GM23248 (cell line): ENCODE data around the gene CCDC171. TPM values are rescaled to one million over a fixed set of nuclear protein-coding genes. Genes with fewer than 3 reads are reported as not detected.

Experiments
- DNase-seq: peaks from one replicate; pipeline ENCODE4 v3.0.0-alpha.2; 2015
- H2AFZ ChIP-seq: fragments of 200-600 bp; sonication (generic); 2 replicates; pipeline ENCODE4 v1.6.1; 2016; ENCODE audit warnings: antibody characterized with exemption
- H3F3A ChIP-seq: fragments of 200-600 bp; sonication (generic); 2 replicates; pipeline ENCODE4 v1.6.1; 2016; ENCODE audit warnings: mild to moderate bottlenecking, antibody characterized with exemption, mixed run types; ENCODE audit not compliant: insufficient read depth
- H3K27ac ChIP-seq: fragments of 200-600 bp; sonication (generic); 2 replicates; pipeline ENCODE4 v1.5.1; 2016; ENCODE audit warnings: mild to moderate bottlenecking
- H3K27me3 ChIP-seq: fragments of 200-600 bp; sonication (generic); replicated peaks from 2 replicates; pipeline ENCODE4 v1.6.1; 2016; ENCODE audit warnings: mild to moderate bottlenecking; ENCODE audit not compliant: insufficient read depth
- H3K36me3 ChIP-seq: fragments of 200-600 bp; sonication (generic); 2 replicates; pipeline ENCODE4 v1.6.1; 2016; ENCODE audit warnings: low read depth, mild to moderate bottlenecking
- H3K4me1 ChIP-seq: fragments of 200-600 bp; sonication (generic); 2 replicates; pipeline ENCODE4 v1.6.1; 2016; ENCODE audit warnings: mild to moderate bottlenecking; ENCODE audit not compliant: insufficient read depth
- H3K4me2 ChIP-seq: fragments of 200-600 bp; sonication (generic); one replicate; pipeline ENCODE4 v1.6.1; 2016; ENCODE audit warnings: mild to moderate bottlenecking; ENCODE audit not compliant: unreplicated experiment
- H3K4me3 ChIP-seq: fragments of 200-600 bp; sonication (generic); 2 replicates; pipeline ENCODE4 v1.5.1; 2016; ENCODE audit warnings: mild to moderate bottlenecking
- H3K79me2 ChIP-seq: fragments of 200-600 bp; sonication (generic); 2 replicates; pipeline ENCODE4 v1.6.1; 2016; ENCODE audit warnings: mild to moderate bottlenecking; ENCODE audit not compliant: insufficient read depth
- H3K9ac ChIP-seq: fragments of 200-600 bp; sonication (generic); 2 replicates; pipeline ENCODE4 v1.6.1; 2016; ENCODE audit warnings: mild to moderate bottlenecking
- H3K9me2 ChIP-seq: fragments of 200-600 bp; sonication (generic); 2 replicates; pipeline ENCODE4 v1.6.1; 2016; ENCODE audit warnings: mixed run types, mild to moderate bottlenecking, moderate library complexity; ENCODE audit not compliant: insufficient read depth
- H3K9me3 ChIP-seq: fragments of 200-600 bp; sonication (generic); one replicate; pipeline ENCODE4 v1.6.1; 2017; ENCODE audit warnings: low read depth
- H4K20me1 ChIP-seq: fragments of 200-600 bp; sonication (generic); 2 replicates; pipeline ENCODE4 v1.6.0; 2016; ENCODE audit not compliant: insufficient read depth
- EZH2 ChIP-seq: fragments of 200-600 bp; sonication (generic); IDR thresholded peaks from 2 replicates; pipeline ENCODE4 v1.6.1; 2018; ENCODE audit warnings: antibody characterized with exemption, mild to moderate bottlenecking; ENCODE audit not compliant: insufficient read depth, poor library complexity, severe bottlenecking
- EZH2phosphoT487 ChIP-seq: fragments of 200-600 bp; sonication (generic); IDR thresholded peaks from 2 replicates; pipeline ENCODE4 v1.6.1; 2018; ENCODE audit warnings: antibody characterized with exemption, moderate library complexity, mild to moderate bottlenecking, low read depth; ENCODE audit not compliant: insufficient read depth
- WGBS, 2 experiments: methylation state at CpG; one replicate each; pipeline ENCODE4 v1.1.6; 2015 to 2017; ENCODE audit warnings: low lambda C conversion rate in 2 of 2, low coverage in 1 of 2; ENCODE audit errors: missing lambda C conversion rate in 2 of 2; 5-methylcytosine and 5-hydroxymethylcytosine counted together
- in situ Hi-C: fragments of 300-500 bp; cut with MboI; formaldehyde crosslinking; loops from 2 replicates; pipeline ENCODE4 v1.15.0; 2020
- polyA plus RNA-seq: library from polyadenylated mRNA; unstranded; fragments of >200 nt; fragmentation: Nextera tagmentation; extraction: Ambion mirVana; gene quantifications from 2 replicates; pipeline ENCODE4 v1.2.1, GENCODE V29; 2016
- total RNA-seq: library from RNA; depleted of rRNA; stranded (reverse); fragments of >200 nt; shearing (Covaris generic); gene quantifications from 2 replicates; pipeline ENCODE4 v1.2.3, GENCODE V29; 2014

Gene CCDC171
- total and polyA plus RNA-seq, 2 experiments from 2014 or later = 0.99 to 3.5 TPM

DNA sequence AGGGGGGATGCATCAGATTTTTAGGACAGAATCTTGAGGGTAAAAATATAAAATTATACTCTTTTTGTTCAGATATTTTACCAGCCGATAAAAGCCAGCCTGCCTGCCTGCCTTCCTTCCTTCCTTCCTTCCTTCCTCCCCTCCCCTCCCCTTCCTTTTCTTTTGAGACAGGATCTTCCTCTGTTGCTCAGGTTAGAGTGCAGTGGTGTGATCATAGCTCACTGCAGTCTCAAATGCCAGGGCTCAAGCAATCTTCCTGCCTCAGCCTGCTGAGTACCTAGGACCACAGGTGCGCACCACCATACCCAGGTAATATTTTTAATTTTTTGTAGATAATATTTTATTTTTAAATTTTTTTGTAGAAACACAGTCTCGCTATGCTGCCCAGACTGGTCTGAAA, 330.0 kb downstream of the CCDC171 start:
- Histone ChIP-seq H3K4me3 (no peak overlapping the region), H3K9ac (no peak overlapping the region), H3K9me2 (peaks cover 5% of the 10 kb centered on the region; the same call in 1 of the 2 replicates), H2AFZ (no peak overlapping the region), H3K36me3 (no peaks in the 10 kb centered on the region), H4K20me1 (no peaks in the 10 kb centered on the region), H3F3A (no peaks in the 10 kb centered on the region), H3K4me1 (no peaks in the 10 kb centered on the region), H3K27me3 (no peaks in the 10 kb centered on the region), H3K9me3 (no peaks in the 10 kb centered on the region), H3K79me2 (no peaks in the 10 kb centered on the region), H3K27ac (no peak overlapping the region), H3K4me2 (no peak overlapping the region)
- WGBS, 2 experiments = 87 to 98% methylated on average over 2 to 3 of the region's 3 CpGs
- in situ Hi-C loops = no loop called here
- no peak for DNase-seq
- TF ChIP-seq EZH2 = no peak
- TF ChIP-seq EZH2phosphoT487 = no peak

- H3K27ac ChIP-seq = no peak overlapping the region
- in situ Hi-C loops = no loop called here
- H3K79me2 ChIP-seq = no peaks in the 10 kb centered on the region
- no peak overlapping the region for H2AFZ ChIP-seq
- 98 to 99% methylated on average over 2 of the region's 2 CpGs for WGBS, 2 experiments
- no peak for DNase-seq
- no peak overlapping the region for H3K4me3 ChIP-seq
- H3K27me3 ChIP-seq = no peaks in the 10 kb centered on the region
- no peak overlapping the region for H3K4me2 ChIP-seq
- H3F3A ChIP-seq = peaks cover 12% of the 10 kb centered on the region; the same call in 1 of the 2 replicates
- peaks cover 9% of the 10 kb centered on the region; the same call in 1 of the 2 replicates for H3K4me1 ChIP-seq
- TF ChIP-seq EZH2 (no peak), EZH2phosphoT487 (no peak)
- no peaks in the 10 kb centered on the region for H3K36me3 ChIP-seq
- no peak overlapping the region for H3K9ac ChIP-seq
- no peaks in the 10 kb centered on the region for H4K20me1 ChIP-seq
- H3K9me3 ChIP-seq = no peaks in the 10 kb centered on the region
- H3K9me2 ChIP-seq = no peaks in the 10 kb centered on the region
Observed at GRCh38 chr9:15885464-15885863, 332.6 kb downstream of the CCDC171 start.

DNA sequence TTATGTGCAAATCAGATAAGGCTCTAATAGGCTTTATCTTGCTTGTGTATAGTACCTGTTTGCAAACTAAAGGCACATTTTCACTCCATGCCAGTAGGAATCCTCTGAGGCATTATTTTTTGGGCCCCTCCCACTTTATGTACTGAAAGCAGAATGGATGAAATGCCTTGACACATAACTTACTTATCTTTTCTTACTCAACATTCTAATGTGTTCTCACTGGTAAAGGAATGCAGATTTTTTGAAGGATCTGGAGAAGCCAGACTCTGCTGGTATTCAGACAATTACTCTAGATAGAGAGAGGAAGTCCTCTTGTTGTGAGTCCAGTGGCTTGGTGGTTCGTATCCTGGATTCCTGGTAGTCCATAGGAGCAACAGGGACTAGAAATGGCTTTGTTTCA, 336.7 kb downstream of the CCDC171 start:
- in situ Hi-C loops = no loop called here
- Histone ChIP-seq H3K4me1 (peaks cover 9% of the 10 kb centered on the region; the same call in 1 of the 2 replicates), H3K9me3 (no peaks in the 10 kb centered on the region), H3K79me2 (no peaks in the 10 kb centered on the region), H3K4me3 (no peak overlapping the region), H2AFZ (0 out of 2 replicates have a peak overlapping the region, but pooled peaks have one; percentile 36), H3K36me3 (no peaks in the 10 kb centered on the region), H3K9ac (no peak overlapping the region), H4K20me1 (no peaks in the 10 kb centered on the region), H3K9me2 (no peaks in the 10 kb centered on the region), H3F3A (peaks cover 12% of the 10 kb centered on the region; the same call in 1 of the 2 replicates), H3K27ac (0 out of 2 replicates have a peak overlapping the region, but pooled peaks have one; percentile 10), H3K4me2 (peak overlapping the region; percentile 10), H3K27me3 (no peaks in the 10 kb centered on the region)
- TF ChIP-seq EZH2phosphoT487 = no peak
- TF ChIP-seq EZH2 = no peak
- 73 to 92% methylated on average over 1 of the region's 1 CpG for WGBS, 2 experiments
- peak; percentile 66 for DNase-seq

DNA sequence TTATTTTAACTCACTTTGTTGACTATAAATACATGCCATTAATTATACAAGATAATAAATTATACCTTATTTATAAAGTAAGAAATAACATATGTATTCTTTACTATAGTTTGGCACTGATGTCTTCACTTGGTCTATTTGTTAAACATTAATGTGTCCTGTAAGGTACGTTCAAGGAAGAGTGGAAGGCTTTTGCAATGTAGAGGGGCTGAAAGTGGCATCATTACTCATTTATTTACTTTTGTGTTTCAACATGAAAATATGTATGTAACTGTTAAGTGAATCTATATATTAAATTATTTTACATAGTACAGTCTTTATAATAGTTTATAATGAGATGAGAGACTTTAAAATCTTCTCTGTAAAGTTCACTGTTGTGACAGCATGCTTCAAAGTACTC, 348.7 kb downstream of the CCDC171 start:
- Histone ChIP-seq H3K4me3 (no peak overlapping the region), H3K36me3 (no peaks in the 10 kb centered on the region), H3K27me3 (no peaks in the 10 kb centered on the region), H3K27ac (no peak overlapping the region), H3F3A (no peaks in the 10 kb centered on the region), H3K4me1 (no peaks in the 10 kb centered on the region), H3K79me2 (no peaks in the 10 kb centered on the region), H3K9me2 (no peaks in the 10 kb centered on the region), H4K20me1 (no peaks in the 10 kb centered on the region), H3K9me3 (no peaks in the 10 kb centered on the region), H3K9ac (no peak overlapping the region), H2AFZ (no peak overlapping the region), H3K4me2 (no peak overlapping the region)
- no peak for DNase-seq
- 69 to 84% methylated on average over 1 of the region's 1 CpG for WGBS, 2 experiments
- in situ Hi-C loops = no loop called here
- TF ChIP-seq EZH2 (no peak), EZH2phosphoT487 (no peak)
